C4-2B (cell line): ENCODE data around the gene HBQ1.
"Not testable (repeated sequence)": the region's sequence is repeated elsewhere in the genome, so short reads cannot be mapped to it uniquely, and the experiment has no call there.

ENCODE experiments used
- ZFX ChIP-seq: fragments of 450-650 bp; IDR thresholded peaks from 2 replicates; pipeline ENCODE4 v1.6.1; 2017
- TF ChIP-seq, protein P1 (sequence below): fragments of 450-650 bp; conservative IDR thresholded peaks from 2 replicates; pipeline ENCODE4 v1.5.1; 2017; ENCODE audit warnings: mild to moderate bottlenecking

- TF ChIP-seq, protein P1, sequence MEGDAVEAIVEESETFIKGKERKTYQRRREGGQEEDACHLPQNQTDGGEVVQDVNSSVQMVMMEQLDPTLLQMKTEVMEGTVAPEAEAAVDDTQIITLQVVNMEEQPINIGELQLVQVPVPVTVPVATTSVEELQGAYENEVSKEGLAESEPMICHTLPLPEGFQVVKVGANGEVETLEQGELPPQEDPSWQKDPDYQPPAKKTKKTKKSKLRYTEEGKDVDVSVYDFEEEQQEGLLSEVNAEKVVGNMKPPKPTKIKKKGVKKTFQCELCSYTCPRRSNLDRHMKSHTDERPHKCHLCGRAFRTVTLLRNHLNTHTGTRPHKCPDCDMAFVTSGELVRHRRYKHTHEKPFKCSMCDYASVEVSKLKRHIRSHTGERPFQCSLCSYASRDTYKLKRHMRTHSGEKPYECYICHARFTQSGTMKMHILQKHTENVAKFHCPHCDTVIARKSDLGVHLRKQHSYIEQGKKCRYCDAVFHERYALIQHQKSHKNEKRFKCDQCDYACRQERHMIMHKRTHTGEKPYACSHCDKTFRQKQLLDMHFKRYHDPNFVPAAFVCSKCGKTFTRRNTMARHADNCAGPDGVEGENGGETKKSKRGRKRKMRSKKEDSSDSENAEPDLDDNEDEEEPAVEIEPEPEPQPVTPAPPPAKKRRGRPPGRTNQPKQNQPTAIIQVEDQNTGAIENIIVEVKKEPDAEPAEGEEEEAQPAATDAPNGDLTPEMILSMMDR, result not testable (repeated sequence)
- TF ChIP-seq ZFX, result not testable (repeated sequence)
These were observed 4.3 kb upstream of the HBQ1 start for GRCh38 chr16:176006-176405.
